Measurements from ENCODE around the gene RNF217.
"Not testable (repeated sequence)": the region's sequence is repeated elsewhere in the genome, so short reads cannot be mapped to it uniquely, and the experiment has no call there.

RNF217 gene

DNA sequence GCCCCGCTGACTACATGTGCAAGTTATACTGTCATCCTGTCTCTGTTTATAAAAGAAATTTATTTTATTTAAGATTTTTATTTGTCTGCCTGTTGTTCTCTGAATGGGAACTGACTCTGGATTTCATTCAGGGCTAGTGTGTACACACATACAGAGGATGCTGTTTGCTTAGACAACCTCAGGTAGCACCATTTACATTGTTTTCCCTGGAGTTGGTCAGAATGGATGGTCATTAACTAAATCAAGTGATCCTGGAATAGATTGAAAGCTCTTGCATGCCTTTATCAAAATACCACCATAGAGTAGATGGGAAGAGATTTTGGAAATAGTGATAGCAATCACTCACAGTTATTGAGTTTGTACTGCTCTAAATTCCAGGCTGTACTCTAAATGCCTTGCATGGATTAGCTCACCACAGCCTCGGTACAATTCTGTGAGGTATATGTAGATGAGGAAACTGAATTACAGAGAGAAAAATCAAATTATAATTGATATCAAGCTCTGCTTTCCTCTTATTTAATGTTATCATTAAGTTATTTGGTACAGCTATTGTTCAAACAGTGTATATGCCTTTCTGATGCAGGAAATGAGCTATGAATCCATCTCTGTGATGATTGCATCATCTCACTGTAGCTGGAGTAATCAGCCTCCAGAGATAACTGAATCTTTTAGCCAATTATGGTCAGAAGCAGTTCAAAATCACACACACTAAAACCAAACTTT lies 51.9 kb downstream of the RNF217 start:
- no peak for DNase-seq (ENCODE audit: low read depth in 2 of 2, low spot score in 1 of 2)

DNA sequence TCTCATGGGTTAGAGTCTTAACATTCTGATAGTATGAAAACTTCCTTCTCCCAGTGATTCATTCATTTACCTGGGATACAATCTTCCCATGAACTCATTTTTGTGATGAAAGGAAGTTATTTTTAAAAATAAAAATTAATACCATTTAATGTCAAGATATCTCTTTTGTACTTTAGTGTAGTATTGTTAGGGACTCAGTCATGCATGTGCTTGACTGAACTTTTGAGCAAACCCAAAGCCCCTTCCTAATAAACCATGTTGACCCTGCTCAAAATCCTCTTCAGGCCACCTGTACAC lies 52.4 kb downstream of the RNF217 start:
- no peak for DNase-seq (ENCODE audit: low read depth in 2 of 2, low spot score in 1 of 2)

DNA sequence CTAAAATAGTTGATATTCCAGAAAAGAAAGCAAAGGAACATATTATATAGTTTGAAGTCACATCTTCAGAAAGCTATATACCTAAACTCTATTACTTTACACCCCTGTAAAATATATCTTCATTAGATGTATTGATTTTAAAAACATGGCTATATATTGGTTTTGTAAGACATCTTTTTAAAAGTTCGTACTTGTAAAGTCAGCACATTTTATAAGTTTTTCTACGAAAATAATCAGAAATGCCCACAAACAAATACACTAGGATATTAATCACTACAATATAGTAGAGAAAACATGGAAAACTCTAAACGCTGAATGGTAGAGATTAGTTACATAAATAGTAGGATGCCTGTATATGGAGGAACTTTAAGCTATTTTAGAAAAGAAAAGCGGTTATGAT lies 52.9 kb downstream of the RNF217 start:
- no peak for DNase-seq (ENCODE audit: low read depth in 2 of 2, low spot score in 1 of 2)

DNA sequence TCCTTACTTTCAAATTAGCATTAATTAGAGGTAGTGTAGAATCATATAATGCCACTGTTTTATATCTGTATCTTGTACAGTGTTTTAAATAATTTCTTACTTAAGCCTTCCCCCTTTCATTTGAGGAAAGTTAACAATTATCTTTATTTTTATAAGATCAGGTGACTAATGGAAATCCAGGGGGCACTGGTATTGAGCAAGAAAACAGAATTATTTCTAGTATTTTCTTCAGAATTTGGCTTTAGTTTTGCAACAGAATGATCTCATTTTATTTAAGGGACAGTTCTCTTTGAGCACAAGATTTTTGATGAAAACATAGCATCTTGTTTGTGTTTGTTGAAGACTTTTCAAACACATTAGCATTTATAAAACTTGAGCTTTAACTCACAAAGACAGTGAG lies 55.9 kb downstream of the RNF217 start:
- no peak for DNase-seq (ENCODE audit: low read depth in 2 of 2, low spot score in 1 of 2)

DNA sequence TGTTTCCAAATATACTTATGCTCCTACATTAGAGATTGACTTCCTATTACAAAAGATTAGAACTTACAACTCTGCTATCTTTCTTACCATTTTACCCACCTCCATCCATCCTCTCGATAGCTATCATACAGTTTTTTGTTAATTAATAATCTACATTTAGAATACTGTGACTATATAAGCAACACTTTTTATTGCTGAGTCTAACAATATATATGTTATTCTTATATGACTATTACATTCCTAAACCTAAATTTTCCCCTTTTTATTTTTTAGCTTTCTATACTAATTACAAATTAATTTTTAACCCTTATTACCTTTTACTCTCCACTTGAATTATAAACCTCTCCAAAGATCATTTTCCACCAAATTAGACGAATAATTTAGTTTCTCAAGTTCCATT lies 57.0 kb downstream of the RNF217 start:
- no peak for DNase-seq (ENCODE audit: low read depth in 2 of 2, low spot score in 1 of 2)

DNA sequence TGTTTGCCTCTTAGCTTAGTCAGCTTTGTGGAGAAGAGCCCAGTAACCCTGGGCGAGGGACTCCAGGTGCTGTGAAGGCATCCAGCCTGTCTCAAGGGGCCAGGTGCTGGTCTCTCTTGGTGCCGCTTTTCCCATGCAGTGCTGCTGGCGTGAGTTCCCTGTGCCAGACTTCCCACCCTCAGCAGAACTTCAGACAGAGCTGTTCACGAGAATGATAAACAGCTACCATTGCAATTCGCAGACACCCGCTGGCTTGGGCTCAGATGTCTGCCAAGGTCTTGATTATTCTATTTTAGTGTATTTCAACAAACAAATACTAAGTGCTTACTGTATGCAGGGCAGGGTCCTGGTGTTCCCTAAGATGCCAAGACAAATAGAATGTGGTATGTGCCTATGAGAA lies 57.7 kb downstream of the RNF217 start:
- DNase-seq (ENCODE audit: low read depth in 2 of 2, low spot score in 1 of 2), result no peak

DNA sequence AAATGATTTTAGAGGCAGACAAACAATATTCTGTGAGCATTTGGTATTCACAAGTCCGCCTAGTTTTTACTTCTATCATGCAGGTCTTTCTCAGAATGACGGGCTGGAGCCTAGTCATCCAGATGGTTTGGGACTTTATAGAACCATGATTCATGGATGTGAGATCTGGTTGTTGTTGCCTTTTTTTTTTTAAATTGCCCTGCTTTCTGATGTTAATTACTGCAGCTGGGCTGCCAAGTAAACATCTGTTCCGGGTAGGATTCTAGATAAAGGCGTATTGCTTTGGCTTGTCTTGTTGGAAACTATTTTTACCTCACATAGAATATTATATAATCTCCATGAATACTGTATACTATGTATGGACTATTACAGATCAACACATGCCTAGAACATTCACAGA lies 58.1 kb downstream of the RNF217 start:
- no peak for DNase-seq (ENCODE audit: low read depth in 2 of 2, low spot score in 1 of 2)

DNA sequence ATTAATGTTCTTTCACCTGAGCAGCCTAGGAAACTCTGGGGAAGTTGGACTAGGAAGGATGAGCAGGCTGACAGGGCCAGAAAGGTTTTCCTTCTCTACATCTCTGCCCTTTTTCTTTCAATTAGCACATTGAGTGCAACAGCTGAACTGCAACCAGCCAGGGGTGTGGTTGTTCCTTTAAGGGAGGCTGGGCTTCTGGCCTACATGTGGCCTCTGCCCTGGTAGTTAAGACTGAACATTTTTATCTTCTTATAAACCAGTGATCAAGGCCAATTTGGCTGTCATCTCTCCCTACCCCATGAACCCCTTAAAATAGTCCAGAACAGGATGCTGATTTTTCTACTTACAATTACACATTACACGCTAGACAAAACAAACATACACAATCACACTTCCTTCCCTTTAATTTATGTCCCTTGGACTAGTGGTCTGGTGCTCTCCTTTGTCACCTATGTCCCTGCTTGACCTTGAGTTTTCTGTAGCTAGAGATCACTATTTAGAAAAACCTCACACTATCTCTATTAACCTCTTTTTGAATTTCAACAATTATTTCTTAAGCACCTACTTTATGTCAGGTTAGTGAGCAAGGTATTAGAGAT lies 60.3 kb downstream of the RNF217 start:
- DNase-seq (ENCODE audit: low read depth in 2 of 2, low spot score in 1 of 2), result no peak

DNA sequence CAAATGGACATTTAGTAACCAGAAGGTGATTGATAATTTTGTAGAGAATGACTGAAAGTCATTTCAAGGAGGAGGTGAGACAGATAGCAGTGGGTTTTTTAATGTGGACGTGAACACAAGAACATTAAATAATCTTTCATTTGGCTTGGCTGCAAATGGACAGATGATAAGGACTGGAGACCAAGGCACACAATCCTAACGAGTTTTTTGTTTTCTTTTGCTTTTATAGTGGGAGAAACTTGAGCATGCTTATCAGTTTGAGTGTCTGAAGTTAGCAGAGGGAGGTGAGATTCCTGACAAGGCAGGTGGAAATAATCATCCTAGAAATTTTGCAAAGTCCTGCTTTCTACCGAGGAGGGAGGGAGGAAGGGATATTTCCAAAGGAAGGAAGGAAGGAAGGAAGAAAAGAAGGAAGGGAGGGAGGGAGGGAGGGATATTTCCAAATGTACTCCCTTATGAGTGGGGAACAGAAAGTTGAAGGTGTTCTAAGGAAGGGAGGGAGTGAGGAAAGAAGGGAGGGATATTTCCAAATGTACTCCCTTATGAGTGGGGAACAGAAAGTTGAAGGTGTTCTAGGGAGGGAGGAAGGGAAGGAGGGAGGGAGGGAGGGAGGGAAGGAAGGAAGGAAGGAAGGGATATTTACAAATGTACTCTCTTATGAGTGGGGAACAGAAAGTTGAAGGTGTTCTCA lies 63.1 kb downstream of the RNF217 start:
- no peak for DNase-seq (ENCODE audit: low read depth in 2 of 2, low spot score in 1 of 2)

DNA sequence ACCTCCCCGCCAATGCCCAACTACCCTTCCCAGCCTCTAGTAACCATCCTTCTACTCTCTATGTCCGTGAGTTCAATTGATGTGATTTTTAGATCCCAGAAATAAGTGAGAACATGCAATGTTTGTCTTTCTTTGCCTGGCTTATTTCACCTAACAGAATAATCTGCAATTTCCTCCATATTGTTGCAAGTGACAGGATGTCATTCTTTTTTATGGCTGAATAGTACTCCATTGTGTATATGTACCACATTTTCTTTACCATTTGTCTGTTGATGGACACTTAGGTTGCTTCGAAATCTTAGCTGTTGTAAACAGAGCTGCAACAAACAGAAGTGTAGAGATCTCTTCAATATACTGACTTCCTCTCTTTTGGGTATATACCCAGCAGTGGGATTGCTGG lies 65.0 kb downstream of the RNF217 start:
- DNase-seq (ENCODE audit: low read depth in 2 of 2, low spot score in 1 of 2), result no peak

DNA sequence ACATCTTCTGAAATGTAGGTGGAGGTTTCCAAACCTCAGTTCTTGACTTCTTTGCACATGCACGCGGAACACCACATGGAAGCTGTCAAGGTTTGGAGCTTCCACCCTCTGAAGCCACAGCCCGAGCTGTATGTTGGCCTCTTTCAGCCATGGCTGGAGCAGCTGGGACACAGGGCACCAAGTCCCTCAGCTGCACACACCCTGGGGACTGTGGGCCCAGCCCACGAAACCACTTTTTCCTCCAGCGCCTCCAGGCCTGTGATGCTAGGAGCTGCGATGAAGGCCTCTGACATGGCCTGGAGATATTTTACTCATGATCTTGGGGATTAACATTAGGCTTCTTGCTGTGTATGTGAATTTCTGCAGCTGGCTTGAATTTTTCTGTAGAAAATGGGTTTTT lies 68.7 kb downstream of the RNF217 start:
- no peak for DNase-seq (ENCODE audit: low read depth in 2 of 2, low spot score in 1 of 2)

DNA sequence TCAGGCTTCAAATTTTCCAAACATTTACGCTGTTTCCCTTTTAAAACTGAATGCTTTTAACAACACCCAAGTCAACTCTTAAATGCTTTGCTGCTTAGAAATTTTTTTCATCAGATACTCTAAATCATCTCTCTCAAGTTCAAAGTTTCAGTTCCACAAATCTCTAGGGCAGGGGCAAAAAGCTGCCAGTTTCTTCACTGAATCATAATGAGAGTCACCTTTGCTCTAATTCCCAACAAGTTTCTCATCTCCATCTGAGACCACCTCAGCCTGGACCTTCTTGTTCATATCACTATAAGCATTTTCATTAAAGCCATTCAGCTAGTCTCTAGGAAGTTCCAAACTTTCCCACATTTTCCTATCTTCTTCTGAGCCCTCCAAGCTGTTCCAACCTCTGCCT lies 69.1 kb downstream of the RNF217 start:
- DNase-seq (ENCODE audit: low read depth in 2 of 2, low spot score in 1 of 2), result no peak

DNA sequence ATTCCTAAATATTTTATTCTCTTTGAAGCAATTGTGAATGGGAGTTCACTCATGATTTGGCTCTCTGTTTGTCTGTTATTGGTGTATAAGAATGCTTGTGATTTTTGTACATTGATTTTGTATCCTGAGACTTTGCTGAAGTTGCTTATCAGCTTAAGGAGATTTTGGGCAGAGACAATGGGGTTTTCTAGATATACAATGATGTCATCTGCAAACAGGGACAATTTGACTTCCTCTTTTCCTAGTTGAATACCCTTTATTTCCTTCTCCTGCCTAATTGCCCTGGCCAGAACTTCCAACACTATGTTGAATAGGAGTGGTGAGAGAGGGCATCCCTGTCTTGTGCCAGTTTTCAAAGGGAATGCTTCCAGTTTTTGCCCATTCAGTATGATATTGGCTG lies 72.7 kb downstream of the RNF217 start:
- not testable (repeated sequence) for DNase-seq (ENCODE audit: low read depth in 2 of 2, low spot score in 1 of 2)

DNA sequence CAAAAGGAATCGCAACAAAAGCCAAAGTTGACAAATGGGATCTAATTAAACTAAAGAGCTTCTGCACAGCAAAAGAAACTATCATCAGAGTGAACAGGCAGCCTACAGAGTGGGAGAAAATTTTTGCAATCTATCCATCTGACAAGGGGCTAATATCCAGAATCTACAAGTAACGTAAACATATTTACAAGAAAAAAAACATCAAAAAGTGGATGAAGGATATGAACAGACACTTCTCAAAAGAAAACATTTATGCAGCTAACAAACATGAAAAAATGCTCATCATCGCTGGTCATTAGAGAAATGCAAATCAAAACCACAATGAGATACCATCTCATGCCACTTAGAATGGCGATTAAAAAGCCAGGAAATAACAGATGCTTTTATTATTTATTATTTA lies 74.2 kb downstream of the RNF217 start:
- DNase-seq (ENCODE audit: low read depth in 2 of 2, low spot score in 1 of 2), result not testable (repeated sequence)

DNA sequence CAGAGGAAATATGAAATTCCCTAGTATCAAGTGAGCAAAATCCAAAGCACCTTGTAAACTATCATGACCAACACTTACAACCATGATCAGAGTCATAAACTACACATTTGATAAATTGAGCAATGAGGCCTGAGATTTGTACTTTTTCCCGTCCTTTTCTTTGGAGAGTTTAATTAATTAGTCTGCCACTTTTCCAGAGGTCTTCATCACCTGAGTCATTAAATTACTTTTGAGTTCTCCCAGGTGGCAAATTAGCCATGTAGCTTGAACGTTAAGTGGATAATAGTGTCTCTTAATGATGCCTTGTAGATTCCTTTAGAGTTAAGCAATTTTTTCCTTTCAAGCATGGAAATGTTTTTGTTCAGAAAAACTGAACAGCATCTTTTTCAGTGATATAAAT lies 75.6 kb downstream of the RNF217 start:
- DNase-seq (ENCODE audit: low read depth in 2 of 2, low spot score in 1 of 2), result no peak

DNA sequence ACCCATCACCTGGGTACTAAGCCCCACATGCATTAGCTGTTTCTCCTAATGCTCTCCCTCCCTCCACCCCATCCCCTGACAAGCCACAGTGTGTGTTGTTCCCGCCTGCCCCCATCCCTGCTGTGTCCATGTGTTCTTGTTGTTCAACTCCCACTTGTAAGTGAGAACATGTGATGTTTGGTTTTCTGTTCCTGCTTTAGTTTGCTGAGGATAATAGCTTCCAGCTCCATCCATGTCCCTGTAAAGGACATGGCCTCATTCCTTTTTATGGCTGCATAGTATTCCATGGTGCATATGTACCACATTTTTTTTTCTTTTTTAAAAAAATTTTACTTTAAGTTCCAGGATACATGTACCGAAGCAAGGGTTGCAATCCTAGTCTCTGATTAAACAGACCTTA lies 76.7 kb downstream of the RNF217 start:
- no peak for DNase-seq (ENCODE audit: low read depth in 2 of 2, low spot score in 1 of 2)

DNA sequence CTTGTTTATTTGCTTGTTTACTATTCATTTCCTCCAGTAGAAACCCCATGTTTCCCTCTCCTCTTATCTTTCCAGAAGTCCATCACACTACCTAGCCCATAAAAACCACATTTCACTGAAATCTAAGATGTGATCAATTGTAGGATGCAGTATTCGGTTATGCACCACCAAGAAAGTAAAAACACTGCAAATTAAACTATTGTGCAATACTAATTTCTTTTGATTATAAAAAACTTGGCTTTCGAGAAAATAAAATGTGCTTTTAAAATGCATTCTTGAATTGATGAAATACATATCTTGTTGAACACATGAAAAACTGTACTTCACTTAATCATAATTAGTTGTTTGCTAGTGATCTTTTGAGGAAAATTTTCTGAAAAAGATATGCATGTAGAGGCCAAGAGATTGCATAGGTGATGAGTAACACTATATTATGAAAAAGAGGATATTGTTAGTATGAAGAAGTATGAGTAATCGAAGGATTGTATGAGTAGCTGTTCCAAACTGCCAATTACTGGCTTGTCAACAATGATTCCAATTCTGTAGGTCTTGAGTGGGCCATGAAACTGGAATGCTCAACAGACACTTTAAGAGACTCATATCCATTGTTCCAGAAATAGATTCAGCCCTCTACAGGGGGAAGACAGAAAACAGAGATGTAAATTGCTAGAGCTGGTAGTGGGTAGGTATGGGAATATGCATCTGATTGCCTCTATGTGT lies 79.7 kb downstream of the RNF217 start:
- DNase-seq (ENCODE audit: low read depth in 2 of 2, low spot score in 1 of 2), result no peak

DNA sequence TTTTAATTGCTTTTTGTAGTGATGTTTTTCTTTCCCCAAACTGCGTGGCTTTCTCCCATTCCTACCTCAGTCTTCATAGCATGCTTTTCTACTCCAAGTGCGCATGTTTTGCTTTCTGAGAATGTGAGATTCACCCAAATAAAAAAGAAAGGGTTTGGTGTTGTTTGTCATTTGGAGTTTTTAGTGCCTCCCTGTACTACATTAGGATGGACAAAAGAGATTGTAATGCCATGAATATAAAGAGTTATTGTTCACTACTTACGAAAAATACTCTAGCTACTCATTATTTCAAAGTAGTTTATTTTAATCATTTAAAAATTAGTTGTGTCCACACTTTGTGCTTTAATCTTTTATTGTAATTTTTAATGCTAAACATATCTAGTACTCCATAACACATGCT lies 81.8 kb downstream of the RNF217 start:
- no peak for DNase-seq (ENCODE audit: low read depth in 2 of 2, low spot score in 1 of 2)

DNA sequence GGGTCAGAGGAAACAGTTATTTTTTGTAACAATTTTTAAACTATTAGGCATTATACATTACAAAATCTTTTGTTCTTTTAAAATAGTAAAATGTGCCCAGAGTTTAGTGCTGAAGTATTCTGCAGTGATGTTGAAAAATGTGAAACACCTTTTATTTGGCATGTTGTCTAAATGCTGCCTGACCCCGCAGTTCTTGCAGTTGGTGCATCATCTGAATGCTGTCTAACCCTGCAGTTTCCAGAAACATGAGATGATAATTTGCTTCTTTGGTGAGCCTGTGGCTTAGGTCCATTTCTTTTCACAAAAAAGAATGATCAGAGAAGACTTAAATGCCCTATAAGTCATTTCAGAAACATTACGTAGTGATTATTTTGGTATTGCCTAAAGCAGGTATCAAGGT lies 82.4 kb downstream of the RNF217 start:
- no peak for DNase-seq (ENCODE audit: low read depth in 2 of 2, low spot score in 1 of 2)

DNA sequence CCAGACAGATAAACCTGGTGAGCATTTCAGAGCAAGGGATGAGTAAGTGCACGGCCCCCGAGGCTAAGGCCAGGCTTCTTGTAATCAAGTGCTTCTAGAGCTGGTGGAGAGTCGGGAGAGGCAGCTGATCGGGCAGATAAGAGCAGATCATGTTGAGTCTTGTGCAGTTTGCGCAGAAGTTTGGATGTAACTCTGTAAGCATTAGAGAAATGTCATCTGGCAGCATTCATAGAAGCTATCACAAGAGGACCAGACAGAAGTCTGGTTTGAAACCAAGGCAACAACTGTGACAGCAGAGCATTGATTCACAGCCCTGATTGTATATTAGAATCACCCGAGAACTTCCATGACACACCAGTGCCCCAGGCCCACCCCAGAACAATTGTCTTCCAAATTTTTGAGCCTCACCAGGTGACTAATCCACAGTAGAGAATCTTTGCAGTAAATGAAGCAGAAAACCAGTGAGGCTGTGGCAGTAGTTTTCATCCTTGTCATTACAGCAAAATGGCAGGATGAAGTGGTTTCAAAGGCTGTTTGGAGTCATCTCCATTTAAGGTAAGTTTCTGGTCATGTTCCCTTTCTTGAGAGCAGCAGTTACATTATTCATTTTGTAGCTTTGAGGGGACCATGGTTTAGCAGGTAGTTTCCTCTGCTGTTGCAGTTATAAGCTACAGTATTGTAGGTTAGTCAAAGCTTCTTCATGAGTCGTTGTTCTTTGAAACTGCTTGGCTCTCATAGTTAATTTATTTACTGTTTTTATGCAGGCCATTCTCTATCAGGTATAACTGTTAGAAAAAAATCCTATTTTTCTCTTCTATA lies 84.1 kb downstream of the RNF217 start:
- DNase-seq (ENCODE audit: low read depth in 2 of 2, low spot score in 1 of 2), result no peak

DNA sequence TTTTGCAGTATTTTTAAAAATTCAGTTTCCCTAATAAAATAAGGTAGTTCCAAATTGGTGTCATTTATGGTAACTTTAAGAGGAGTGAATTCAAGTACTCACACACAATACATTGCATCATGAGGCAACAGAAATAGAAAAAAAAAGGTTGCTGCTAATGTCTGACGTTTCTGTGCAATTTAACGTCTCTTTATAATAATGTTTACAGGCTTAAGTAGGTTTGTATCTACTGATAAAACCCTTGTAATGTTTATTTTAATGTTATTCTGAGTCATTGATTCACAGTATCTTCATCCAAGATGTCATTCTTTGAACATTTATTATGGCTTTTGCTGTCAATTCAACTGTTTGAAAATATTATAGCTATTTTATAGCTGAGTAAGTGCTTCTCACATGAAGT lies 86.0 kb downstream of the RNF217 start:
- no peak for DNase-seq (ENCODE audit: low read depth in 2 of 2, low spot score in 1 of 2)

All from stimulated activated CD8-positive, alpha-beta memory T cell treated with anti-CD3 and anti-CD28 coated beads, Interleukin-4, amount 100 ng/mL, for 4 hours (primary cell).